Body of pancreas (tissue), 4 donors: ENCODE results near the gene MMD.

Experiments used
- POLR2A ChIP-seq, 3 donors: fragments of 450-650 bp; IDR thresholded peaks; one replicate each; pipeline ENCODE4 v1.6.1; 2016; ENCODE audit warnings: antibody characterized with exemption in 3 of 3, mild to moderate bottlenecking in 2 of 3
- TF ChIP-seq, protein P1 (sequence below), 7 experiments: fragments of 450-650 bp in 4 of 7; fragments of 200-600 bp in 3 of 7; sonication (generic) in 3 of 7; IDR thresholded peaks; one replicate each; pipeline ENCODE4 v1.5.1; 2016 to 2019; ENCODE audit warnings: antibody characterized with exemption in 7 of 7

DNA sequence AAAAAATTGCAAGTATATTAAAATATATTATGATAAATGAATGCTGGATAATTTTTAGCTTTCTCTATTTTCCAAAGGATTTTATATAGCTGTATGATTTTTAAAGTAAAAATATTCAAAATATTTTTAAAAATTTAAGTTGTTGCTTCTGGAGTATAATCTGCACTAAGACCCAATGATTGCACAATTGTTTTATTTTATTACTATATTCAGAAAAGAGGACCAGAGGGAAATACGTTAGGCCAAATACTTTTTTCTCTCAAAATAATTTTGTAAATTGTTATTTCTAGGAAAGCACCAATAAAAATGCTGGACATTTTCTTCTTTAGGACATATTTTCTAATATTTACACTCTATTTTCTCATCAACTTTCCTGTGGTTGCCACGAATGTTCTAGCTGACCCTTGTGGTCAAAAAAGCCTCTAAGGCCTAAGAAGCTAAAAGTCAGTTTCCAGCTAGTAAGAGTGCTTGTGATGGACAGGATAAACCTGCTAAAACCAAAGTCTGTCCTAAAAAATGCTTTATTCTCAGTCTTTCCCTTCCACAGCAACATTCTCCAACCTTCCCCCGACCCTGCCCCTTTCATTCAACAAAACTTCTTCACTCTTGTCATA is 31.2 kb downstream of the MMD start:
- TF ChIP-seq, protein P1, sequence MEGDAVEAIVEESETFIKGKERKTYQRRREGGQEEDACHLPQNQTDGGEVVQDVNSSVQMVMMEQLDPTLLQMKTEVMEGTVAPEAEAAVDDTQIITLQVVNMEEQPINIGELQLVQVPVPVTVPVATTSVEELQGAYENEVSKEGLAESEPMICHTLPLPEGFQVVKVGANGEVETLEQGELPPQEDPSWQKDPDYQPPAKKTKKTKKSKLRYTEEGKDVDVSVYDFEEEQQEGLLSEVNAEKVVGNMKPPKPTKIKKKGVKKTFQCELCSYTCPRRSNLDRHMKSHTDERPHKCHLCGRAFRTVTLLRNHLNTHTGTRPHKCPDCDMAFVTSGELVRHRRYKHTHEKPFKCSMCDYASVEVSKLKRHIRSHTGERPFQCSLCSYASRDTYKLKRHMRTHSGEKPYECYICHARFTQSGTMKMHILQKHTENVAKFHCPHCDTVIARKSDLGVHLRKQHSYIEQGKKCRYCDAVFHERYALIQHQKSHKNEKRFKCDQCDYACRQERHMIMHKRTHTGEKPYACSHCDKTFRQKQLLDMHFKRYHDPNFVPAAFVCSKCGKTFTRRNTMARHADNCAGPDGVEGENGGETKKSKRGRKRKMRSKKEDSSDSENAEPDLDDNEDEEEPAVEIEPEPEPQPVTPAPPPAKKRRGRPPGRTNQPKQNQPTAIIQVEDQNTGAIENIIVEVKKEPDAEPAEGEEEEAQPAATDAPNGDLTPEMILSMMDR (IDR thresholded peaks at IDR 0.05): no peak
- no peak for TF ChIP-seq POLR2A (IDR thresholded peaks at IDR 0.05)
